RWPE1 (cell line): ENCODE results near the gene OBSL1.

Source experiments
- CTCF ChIA-PET: fragments of 350-600 bp; sonication (Branson Sonifier 250); formaldehyde crosslinking; extraction: SDS; loops from one replicate; lab custom pipeline; 2021; lab: Yijun Ruan, JAX
- POLR2A ChIA-PET: fragments of 400-600 bp; formaldehyde crosslinking; extraction: SDS; loops from one replicate; lab custom pipeline; 2020; ENCODE audit warnings: antibody characterized with exemption; ENCODE audit not compliant: low non-redundant PET; lab: Yijun Ruan, JAX
- DNase-seq: peaks from one replicate; pipeline ENCODE4 v3.0.0; 2012; ENCODE audit warnings: low spot score
- H3K27ac ChIP-seq: fragments of 450-650 bp; 2 replicates; pipeline ENCODE4 v1.5.1; 2017
- TF ChIP-seq, protein P1 (sequence below): fragments of 450-650 bp; conservative IDR thresholded peaks from 2 replicates; pipeline ENCODE4 v1.5.1; 2017; ENCODE audit warnings: low read depth, mild to moderate bottlenecking

OBSL1 gene

DNA sequence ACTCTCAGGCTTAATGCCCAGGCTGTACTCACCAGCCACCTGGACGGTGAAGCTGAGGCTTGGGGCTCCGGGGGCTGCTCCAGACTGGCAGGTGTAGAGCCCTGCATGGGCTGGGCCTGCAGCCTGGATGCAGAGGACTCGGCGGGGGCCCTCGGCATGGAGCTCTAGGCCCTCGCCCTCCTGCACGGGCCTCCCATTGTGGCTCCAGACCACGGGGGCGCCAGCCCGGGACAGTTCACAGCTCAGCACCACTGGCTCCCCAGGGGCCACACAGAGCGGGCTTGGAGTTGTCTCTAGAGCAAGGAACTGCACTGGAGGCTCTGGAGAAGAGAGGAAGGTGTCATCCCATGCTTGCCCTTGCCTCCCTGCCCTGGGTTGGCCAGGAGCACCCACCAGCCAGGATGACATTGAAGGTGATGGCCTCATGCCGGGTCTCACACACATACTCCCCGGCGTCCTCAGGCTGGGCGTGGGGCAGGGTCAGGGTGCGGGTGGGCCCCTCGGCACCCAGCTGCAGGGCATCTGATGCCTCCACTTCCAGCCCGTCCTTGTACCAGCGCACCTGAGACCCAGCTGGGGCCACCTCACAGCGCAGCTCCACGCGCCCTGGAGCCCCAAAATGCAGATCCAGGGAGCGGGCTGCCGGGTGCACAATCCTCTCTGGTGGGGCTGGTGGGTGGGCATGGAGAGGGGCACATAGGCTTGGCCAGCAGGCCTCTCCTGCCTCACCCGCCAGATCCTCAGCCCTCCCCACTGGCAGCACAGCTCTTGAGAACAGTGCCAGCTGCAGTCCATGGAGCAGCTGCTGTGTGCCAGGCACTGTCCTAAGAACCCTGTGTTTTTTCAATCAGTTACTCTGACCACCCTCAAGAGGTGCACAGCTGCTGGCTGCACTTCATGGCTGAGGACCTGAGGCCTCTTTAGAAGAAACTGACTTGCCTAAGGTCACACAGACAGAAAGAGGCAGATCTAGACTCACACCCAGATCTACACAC is 13.3 kb downstream of the OBSL1 start:
- ChIA-PET CTCF (interaction anchor here (0.6 to 1.1 kb wide), 2 partner anchors 16 to 28 kb away, joined by 3 to 4 read pairs; no protein-coding TSS in a partner anchor), POLR2A (no interaction called here)
- TF ChIP-seq, protein P1, sequence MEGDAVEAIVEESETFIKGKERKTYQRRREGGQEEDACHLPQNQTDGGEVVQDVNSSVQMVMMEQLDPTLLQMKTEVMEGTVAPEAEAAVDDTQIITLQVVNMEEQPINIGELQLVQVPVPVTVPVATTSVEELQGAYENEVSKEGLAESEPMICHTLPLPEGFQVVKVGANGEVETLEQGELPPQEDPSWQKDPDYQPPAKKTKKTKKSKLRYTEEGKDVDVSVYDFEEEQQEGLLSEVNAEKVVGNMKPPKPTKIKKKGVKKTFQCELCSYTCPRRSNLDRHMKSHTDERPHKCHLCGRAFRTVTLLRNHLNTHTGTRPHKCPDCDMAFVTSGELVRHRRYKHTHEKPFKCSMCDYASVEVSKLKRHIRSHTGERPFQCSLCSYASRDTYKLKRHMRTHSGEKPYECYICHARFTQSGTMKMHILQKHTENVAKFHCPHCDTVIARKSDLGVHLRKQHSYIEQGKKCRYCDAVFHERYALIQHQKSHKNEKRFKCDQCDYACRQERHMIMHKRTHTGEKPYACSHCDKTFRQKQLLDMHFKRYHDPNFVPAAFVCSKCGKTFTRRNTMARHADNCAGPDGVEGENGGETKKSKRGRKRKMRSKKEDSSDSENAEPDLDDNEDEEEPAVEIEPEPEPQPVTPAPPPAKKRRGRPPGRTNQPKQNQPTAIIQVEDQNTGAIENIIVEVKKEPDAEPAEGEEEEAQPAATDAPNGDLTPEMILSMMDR = no peak
- DNase-seq = no peak
- H3K27ac ChIP-seq = no peak overlapping the region

DNA sequence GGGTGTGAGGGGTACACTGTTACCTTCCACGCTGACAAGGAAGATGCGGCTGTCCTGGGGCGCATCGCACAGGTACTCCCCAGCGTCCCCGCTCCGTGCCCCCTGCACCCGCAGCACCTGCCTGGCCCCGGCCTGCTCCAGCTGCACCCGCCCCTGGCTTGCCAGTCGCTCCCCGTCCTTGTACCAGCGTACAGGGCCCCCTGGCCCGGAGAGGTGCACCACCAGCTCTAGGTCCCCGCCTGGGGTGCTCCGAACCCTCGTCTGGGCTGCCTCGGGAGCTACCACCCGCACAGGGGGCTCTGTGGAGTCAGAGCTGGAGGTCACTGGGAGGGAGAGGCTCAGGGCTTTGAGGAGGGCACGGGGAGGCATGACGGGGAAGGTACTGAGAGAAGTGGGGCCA is 14.0 kb downstream of the OBSL1 start:
- no peak overlapping the region for H3K27ac ChIP-seq
- TF ChIP-seq, protein P1 = no peak
- DNase-seq = no peak
- POLR2A ChIA-PET = no interaction called here
- CTCF ChIA-PET = interaction anchor here (0.6 kb wide), 1 partner anchor 27 kb away, joined by 4 read pairs; no protein-coding TSS in a partner anchor

DNA sequence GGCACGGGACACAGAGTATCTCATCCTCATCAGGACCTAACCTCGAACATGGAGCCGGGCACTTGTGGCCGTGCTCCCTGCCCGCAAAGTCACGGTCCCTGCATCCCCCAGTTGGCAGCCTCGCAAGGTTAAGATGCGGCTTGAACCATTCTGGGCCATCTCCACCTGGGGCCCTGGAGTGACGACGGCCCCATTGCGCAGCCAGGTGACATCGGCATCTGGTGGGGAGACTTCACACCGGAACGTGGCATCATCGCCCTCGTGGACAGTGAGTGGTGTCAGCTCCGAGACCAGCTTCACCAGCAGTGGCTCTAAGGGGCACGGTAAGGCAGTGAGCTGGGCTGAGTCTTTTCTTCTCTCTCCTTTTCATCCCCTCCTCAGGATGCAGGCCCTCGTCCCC is 14.9 kb downstream of the OBSL1 start:
- H3K27ac ChIP-seq = no peak overlapping the region
- POLR2A ChIA-PET = no interaction called here
- CTCF ChIA-PET = no interaction called here
- no peak for DNase-seq
- TF ChIP-seq, protein P1 = no peak

DNA sequence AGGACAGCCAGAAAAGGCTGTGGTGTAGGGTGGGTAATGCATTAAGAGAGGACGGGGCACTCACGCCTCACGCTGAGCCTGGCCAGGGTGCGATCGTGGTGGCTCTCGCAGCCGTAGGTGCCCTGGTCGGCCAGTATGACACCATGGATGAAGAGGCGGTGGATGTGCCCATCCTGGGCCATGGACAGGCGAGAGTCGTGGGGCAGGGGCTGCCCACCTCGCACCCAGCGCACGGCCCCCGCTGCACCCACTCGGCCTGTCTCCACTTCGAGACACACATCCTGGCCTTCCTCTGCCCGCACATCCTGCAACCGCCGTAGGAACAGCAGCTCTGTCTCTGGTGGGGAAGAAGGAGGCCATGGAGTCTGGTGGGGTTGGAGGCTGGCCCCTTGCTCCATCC is 15.4 kb downstream of the OBSL1 start:
- CTCF ChIA-PET = no interaction called here
- TF ChIP-seq, protein P1 = no peak
- POLR2A ChIA-PET = no interaction called here
- DNase-seq = no peak
- no peak overlapping the region for H3K27ac ChIP-seq

DNA sequence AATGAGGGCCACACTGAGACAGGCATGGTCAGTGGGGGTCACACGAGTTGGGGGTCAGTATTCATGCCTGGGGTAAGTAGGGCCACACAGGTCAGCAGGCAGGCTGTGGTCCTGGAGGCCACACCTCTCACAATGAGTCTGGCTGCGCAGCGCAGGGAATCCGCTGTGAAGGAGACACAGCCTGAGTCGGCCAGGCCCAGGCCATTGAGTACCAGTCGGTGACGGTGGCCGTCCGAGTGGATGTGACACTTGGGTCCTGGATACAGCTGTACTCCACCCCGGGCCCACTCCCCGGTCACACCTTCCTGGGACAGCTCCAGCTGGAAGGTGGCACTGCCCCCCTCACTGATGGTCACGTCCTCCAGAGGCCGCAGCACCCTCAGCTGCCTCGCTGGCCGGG is 17.0 kb downstream of the OBSL1 start:
- CTCF ChIA-PET = no interaction called here
- no peak for DNase-seq
- no peak overlapping the region for H3K27ac ChIP-seq
- POLR2A ChIA-PET = no interaction called here
- TF ChIP-seq, protein P1 = no peak

DNA sequence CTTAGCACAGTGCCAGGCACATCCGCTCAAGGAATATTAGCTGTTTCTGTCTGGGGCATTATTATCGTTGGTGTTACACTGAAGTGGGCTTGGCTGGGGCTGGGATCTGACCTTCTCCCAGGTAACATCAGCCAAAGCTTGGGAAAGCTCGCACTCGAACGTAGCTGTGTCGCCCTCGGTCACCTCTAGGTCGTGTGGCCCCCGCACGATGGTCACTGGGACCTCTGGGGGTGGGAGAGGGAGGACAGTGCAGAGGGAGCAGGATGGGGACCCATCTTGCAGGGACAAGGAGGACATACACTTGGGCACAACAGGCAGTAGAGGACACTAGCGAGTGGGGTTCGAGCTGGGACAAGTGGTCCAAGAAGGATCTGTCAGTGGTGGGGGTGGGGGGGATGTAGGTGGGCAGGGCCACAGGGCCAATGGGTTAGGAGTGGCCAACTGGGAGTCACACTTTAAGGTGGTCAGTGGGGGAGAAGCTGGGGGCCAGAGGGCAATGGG is 17.8 kb downstream of the OBSL1 start:
- POLR2A ChIA-PET = no interaction called here
- DNase-seq = no peak
- TF ChIP-seq, protein P1 = no peak
- CTCF ChIA-PET = interaction anchor here (2.3 kb wide), 1 partner anchor 12 kb away, joined by 6 read pairs; no protein-coding TSS in a partner anchor
- no peak overlapping the region for H3K27ac ChIP-seq
